ENCODE results near the gene SDC3. TPM values are rescaled to one million over a fixed set of nuclear protein-coding genes. Genes with fewer than 3 reads are reported as not detected.

The SDC3 gene
- total RNA-seq (10 to 100 TPM; 14.0 to 27.5 TPM), polyA plus RNA-seq (10 to 100 TPM in 1 of 2 donors, 1 to 10 TPM in 1; 3.3 to 19.2 TPM)

GRCh38 chr1:30908696-30909364, at the start of gene SDC3:
Gene SDC3 (minus strand): TSS chr1:30908758. CDS start chr1:30908586, 172 bp downstream.
- Histone ChIP-seq H3K4me1 (ENCODE audit: control insufficient read depth in 4 of 4, insufficient read depth in 4 of 4, low read length in 3 of 4) (peaks cover 0 to 10% (median 3%) of the 10 kb centered on the region in 4 donors), H3K36me3 (ENCODE audit: control insufficient read depth in 4 of 4, insufficient read depth in 3 of 4, low read depth in 1 of 4, low read length in 3 of 4) (no peaks in the 10 kb centered on the region), H3K9ac (ENCODE audit: low read depth in 1 of 2, low read length in 2 of 2) (no peak within 1 kb of the TSS), H3K4me3 (ENCODE audit: low read depth in 1 of 3, low read length in 3 of 3) (peak within 1 kb of the TSS in 1 of 3 donors; percentile 66), H3K9me3 (ENCODE audit: control insufficient read depth in 4 of 4, low read length in 3 of 4) (no peaks in the 10 kb centered on the region), H3K27ac (ENCODE audit: low read depth in 1 of 2, low read length in 2 of 2) (no peak within 1 kb of the TSS), H3K27me3 (ENCODE audit: control insufficient read depth in 4 of 4, insufficient read depth in 4 of 4, low read length in 3 of 4) (no peaks in the 10 kb centered on the region)
- DNase-seq (ENCODE audit: low spot score), result no peak
- WGBS, result 4% methylated on average over 66 of the region's 68 CpGs
- TF ChIP-seq YY1 (IDR thresholded peaks at IDR 0.05) (no peak), FOXA2 (IDR thresholded peaks at IDR 0.05) (no peak), CTCF (IDR thresholded peaks at IDR 0.05; ENCODE audit: low read depth, low read length, missing input control) (no peak), ATF3 (IDR thresholded peaks at IDR 0.05) (no peak), EGR1 (IDR thresholded peaks at IDR 0.05; ENCODE audit: low read depth in 2 of 2) (no peak), ZBTB33 (IDR thresholded peaks at IDR 0.05) (no peak), FOXA1 (IDR thresholded peaks at IDR 0.05) (no peak)

GRCh38 chr1:30957560-30958222, 49.1 kb upstream of the SDC3 start:
- no peak overlapping the region for H3K9ac ChIP-seq (ENCODE audit: low read depth in 1 of 2, low read length in 2 of 2)
- no peak for DNase-seq (ENCODE audit: low spot score)
- WGBS, result 95% methylated on average over 4 of the region's 4 CpGs
- TF ChIP-seq FOXA2 (IDR thresholded peaks at IDR 0.05) (no peak), YY1 (IDR thresholded peaks at IDR 0.05) (no peak)
- no peak overlapping the region for H3K4me3 ChIP-seq (ENCODE audit: low read depth in 1 of 3, low read length in 3 of 3)
- H3K4me1 ChIP-seq (ENCODE audit: control insufficient read depth in 4 of 4, insufficient read depth in 4 of 4, low read length in 3 of 4), result peaks cover 0 to 2% (median 0%) of the 10 kb centered on the region in 4 donors
- H3K9me3 ChIP-seq (ENCODE audit: control insufficient read depth in 4 of 4, low read length in 3 of 4), result no peaks in the 10 kb centered on the region
- H3K27ac ChIP-seq (ENCODE audit: low read depth in 1 of 2, low read length in 2 of 2), result no peak overlapping the region
- H3K27me3 ChIP-seq (ENCODE audit: control insufficient read depth in 4 of 4, insufficient read depth in 4 of 4, low read length in 3 of 4), result no peaks in the 10 kb centered on the region
- H3K36me3 ChIP-seq (ENCODE audit: control insufficient read depth in 4 of 4, insufficient read depth in 3 of 4, low read depth in 1 of 4, low read length in 3 of 4), result peaks cover 5 to 41% (median 32%) of the 10 kb centered on the region in 4 donors

GRCh38 chr1:30955448-30956015, 47.0 kb upstream of the SDC3 start:
- no peaks in the 10 kb centered on the region for H3K27me3 ChIP-seq (ENCODE audit: control insufficient read depth in 4 of 4, insufficient read depth in 4 of 4, low read length in 3 of 4)
- no peaks in the 10 kb centered on the region for H3K9me3 ChIP-seq (ENCODE audit: control insufficient read depth in 4 of 4, low read length in 3 of 4)
- peaks cover 0 to 7% (median 2%) of the 10 kb centered on the region in 4 donors for H3K4me1 ChIP-seq (ENCODE audit: control insufficient read depth in 4 of 4, insufficient read depth in 4 of 4, low read length in 3 of 4)
- no peak overlapping the region for H3K4me3 ChIP-seq (ENCODE audit: low read depth in 1 of 3, low read length in 3 of 3)
- TF ChIP-seq MAX (IDR thresholded peaks at IDR 0.05) (no peak), GABPA (IDR thresholded peaks at IDR 0.05 in 1 of 2, conservative IDR thresholded peaks at IDR 0.05 in 1 of 2) (no peak), REST (IDR thresholded peaks at IDR 0.05) (no peak), RAD21 (IDR thresholded peaks at IDR 0.05) (no peak), FOXA1 (IDR thresholded peaks at IDR 0.05) (no peak), TAF1 (conservative IDR thresholded peaks at IDR 0.05) (no peak), ATF3 (IDR thresholded peaks at IDR 0.05) (no peak), EGR1 (IDR thresholded peaks at IDR 0.05; ENCODE audit: low read depth in 2 of 2) (no peak), YY1 (IDR thresholded peaks at IDR 0.05) (no peak), JUND (IDR thresholded peaks at IDR 0.05) (no peak)
- no peak for DNase-seq (ENCODE audit: low spot score)
- 69% methylated on average over 1 of the region's 1 CpG for WGBS
- H3K36me3 ChIP-seq (ENCODE audit: control insufficient read depth in 4 of 4, insufficient read depth in 3 of 4, low read depth in 1 of 4, low read length in 3 of 4), result peaks cover 7 to 47% (median 39%) of the 10 kb centered on the region in 4 donors
- no peak overlapping the region for H3K9ac ChIP-seq (ENCODE audit: low read depth in 1 of 2, low read length in 2 of 2)
- H3K27ac ChIP-seq (ENCODE audit: low read depth in 1 of 2, low read length in 2 of 2), result no peak overlapping the region

All from liver (tissue), 9 donors.